ENCODE data around the gene ADAMTS17.
A peak's percentile ranks its signal among the peaks of the same experiment; 100 is the strongest.

ADAMTS17 gene

GRCh38 chr15:100190675-100191074, 151.1 kb downstream of the ADAMTS17 start:
- H3K9me3 ChIP-seq (ENCODE audit: insufficient read depth, low read length, severe bottlenecking), result no peaks in the 10 kb centered on the region

GRCh38 chr15:100189849-100190248, 151.9 kb downstream of the ADAMTS17 start:
- Histone ChIP-seq H3K9me3 (ENCODE audit: insufficient read depth, low read length, severe bottlenecking) (no peaks in the 10 kb centered on the region), H3K79me2 (ENCODE audit: insufficient read depth, low read length) (peaks cover 2% of the 10 kb centered on the region; the same call in 1 of the 2 replicates), H3K36me3 (ENCODE audit: insufficient read depth, low read length) (peaks cover 96% of the 10 kb centered on the region), H3K4me3 (ENCODE audit: low read depth in 1 of 2, low read length in 2 of 2) (no peak overlapping the region), H3K9ac (ENCODE audit: low read depth, low read length) (no peak overlapping the region), H3K4me2 (ENCODE audit: insufficient read depth, low read length) (no peak overlapping the region), H3K27ac (ENCODE audit: low read length) (peak overlapping the region; percentile 27; the same call in 1 of the 2 replicates), H3K27me3 (ENCODE audit: insufficient read depth, low read length, poor library complexity) (no peaks in the 10 kb centered on the region), H3K4me1 (ENCODE audit: insufficient read depth, low read length) (no peaks in the 10 kb centered on the region), H4K20me1 (ENCODE audit: insufficient read depth, low read length) (peaks cover 3% of the 10 kb centered on the region; the same call in 1 of the 2 replicates), H2AFZ (ENCODE audit: low read depth, low read length) (no peak overlapping the region)
- TF ChIP-seq EZH2 (IDR thresholded peaks at IDR 0.05; ENCODE audit: borderline replicate concordance, low read depth, low read length, severe bottlenecking) (no peak), CTCF (IDR thresholded peaks at IDR 0.05; ENCODE audit: borderline replicate concordance, extremely low read depth, low read length, poor library complexity, severe bottlenecking) (no peak)
- peak; percentile 35; the same call in 1 of the 3 replicates for ATAC-seq (ENCODE audit: insufficient read depth, low read depth)
- no peak for DNase-seq

More at GRCh38 chr15:100190675-100191074, 151.1 kb downstream of the ADAMTS17 start:
- TF ChIP-seq CTCF (IDR thresholded peaks at IDR 0.05; ENCODE audit: borderline replicate concordance, extremely low read depth, low read length, poor library complexity, severe bottlenecking), result no peak
- TF ChIP-seq EZH2 (IDR thresholded peaks at IDR 0.05; ENCODE audit: borderline replicate concordance, low read depth, low read length, severe bottlenecking), result no peak
- no peak overlapping the region for H3K27ac ChIP-seq (ENCODE audit: low read length)
- DNase-seq (no peak), ATAC-seq (ENCODE audit: insufficient read depth, low read depth) (no peak)
- H3K4me3 ChIP-seq (ENCODE audit: low read depth in 1 of 2, low read length in 2 of 2), result no peak overlapping the region
- H2AFZ ChIP-seq (ENCODE audit: low read depth, low read length), result no peak overlapping the region
- peaks cover 3% of the 10 kb centered on the region; the same call in 1 of the 2 replicates for H4K20me1 ChIP-seq (ENCODE audit: insufficient read depth, low read length)
- peaks cover 4% of the 10 kb centered on the region; the same call in 1 of the 2 replicates for H3K79me2 ChIP-seq (ENCODE audit: insufficient read depth, low read length)
- H3K4me1 ChIP-seq (ENCODE audit: insufficient read depth, low read length), result no peaks in the 10 kb centered on the region
- H3K9ac ChIP-seq (ENCODE audit: low read depth, low read length), result no peak overlapping the region
- H3K36me3 ChIP-seq (ENCODE audit: insufficient read depth, low read length), result peaks cover 92% of the 10 kb centered on the region
- H3K27me3 ChIP-seq (ENCODE audit: insufficient read depth, low read length, poor library complexity), result no peaks in the 10 kb centered on the region
- H3K4me2 ChIP-seq (ENCODE audit: insufficient read depth, low read length), result no peak overlapping the region

GRCh38 chr15:100189319-100189718, 152.5 kb downstream of the ADAMTS17 start:
- no peak for TF ChIP-seq CTCF (IDR thresholded peaks at IDR 0.05; ENCODE audit: borderline replicate concordance, extremely low read depth, low read length, poor library complexity, severe bottlenecking)
- no peak for TF ChIP-seq EZH2 (IDR thresholded peaks at IDR 0.05; ENCODE audit: borderline replicate concordance, low read depth, low read length, severe bottlenecking)
- peaks cover 3% of the 10 kb centered on the region; the same call in 1 of the 2 replicates for H4K20me1 ChIP-seq (ENCODE audit: insufficient read depth, low read length)
- H2AFZ ChIP-seq (ENCODE audit: low read depth, low read length), result no peak overlapping the region
- no peak for DNase-seq
- no peak overlapping the region for H3K4me2 ChIP-seq (ENCODE audit: insufficient read depth, low read length)
- H3K9me3 ChIP-seq (ENCODE audit: insufficient read depth, low read length, severe bottlenecking), result no peaks in the 10 kb centered on the region
- no peaks in the 10 kb centered on the region for H3K27me3 ChIP-seq (ENCODE audit: insufficient read depth, low read length, poor library complexity)
- H3K4me3 ChIP-seq (ENCODE audit: low read depth in 1 of 2, low read length in 2 of 2), result no peak overlapping the region
- H3K36me3 ChIP-seq (ENCODE audit: insufficient read depth, low read length), result peaks cover 96% of the 10 kb centered on the region
- H3K79me2 ChIP-seq (ENCODE audit: insufficient read depth, low read length), result peaks cover 2% of the 10 kb centered on the region; the same call in 1 of the 2 replicates
- no peaks in the 10 kb centered on the region for H3K4me1 ChIP-seq (ENCODE audit: insufficient read depth, low read length)
- H3K9ac ChIP-seq (ENCODE audit: low read depth, low read length), result no peak overlapping the region
- peak; percentile 50 for ATAC-seq (ENCODE audit: insufficient read depth, low read depth)
- H3K27ac ChIP-seq (ENCODE audit: low read length), result peak overlapping the region; percentile 27; the same call in 1 of the 2 replicates
